Panc1 (cell line): ENCODE results near the gene HSFX3.
"Not testable (repeated sequence)": the region's sequence is repeated elsewhere in the genome, so short reads cannot be mapped to it uniquely, and the experiment has no call there.

Source experiments
- CTCF ChIP-seq: fragments of 450-650 bp; IDR thresholded peaks from 2 replicates; pipeline ENCODE4 v1.5.1; 2017; ENCODE audit warnings: mild to moderate bottlenecking
- POLR2AphosphoS5 ChIP-seq: IDR thresholded peaks from 2 replicates; pipeline ENCODE4 v1.6.1; 2012; ENCODE audit warnings: mild to moderate bottlenecking, low read depth, low read length, moderate library complexity
- REST ChIP-seq, 2 experiments: IDR thresholded peaks; 2 replicates each; pipeline ENCODE4 v1.6.1; 2011 to 2012; ENCODE audit warnings: low read depth in 2 of 2, control low read depth in 1 of 2, low read length in 1 of 2, mild to moderate bottlenecking in 1 of 2, moderate library complexity in 1 of 2; ENCODE audit not compliant: insufficient read depth in 1 of 2
- SIN3A ChIP-seq: IDR thresholded peaks from 2 replicates; pipeline ENCODE4 v1.6.1; 2012; ENCODE audit warnings: low read depth, mild to moderate bottlenecking, low read length, moderate library complexity, borderline replicate concordance; ENCODE audit not compliant: insufficient read depth
- TCF7L2 ChIP-seq: IDR thresholded peaks from 2 replicates; pipeline ENCODE4 v1.6.1; 2011; ENCODE audit warnings: mild to moderate bottlenecking, low read depth, low read length, inconsistent platforms

- TF ChIP-seq CTCF; REST (IDR thresholded peaks at IDR 0.05; ENCODE audit: insufficient read depth in 1 of 2, low read depth in 2 of 2, low read length in 1 of 2); SIN3A; TCF7L2; POLR2AphosphoS5: not testable (repeated sequence)
These were observed 12.2 kb downstream of the HSFX3 start for GRCh38 chrX:149537474-149537873.
